ENCODE measurements around the gene IRX6. TPM values are rescaled to one million over a fixed set of nuclear protein-coding genes. Genes with fewer than 3 reads are reported as not detected.

IRX6 gene
- total RNA-seq, 1 donor from 2014 or later: 0.34 TPM

DNA sequence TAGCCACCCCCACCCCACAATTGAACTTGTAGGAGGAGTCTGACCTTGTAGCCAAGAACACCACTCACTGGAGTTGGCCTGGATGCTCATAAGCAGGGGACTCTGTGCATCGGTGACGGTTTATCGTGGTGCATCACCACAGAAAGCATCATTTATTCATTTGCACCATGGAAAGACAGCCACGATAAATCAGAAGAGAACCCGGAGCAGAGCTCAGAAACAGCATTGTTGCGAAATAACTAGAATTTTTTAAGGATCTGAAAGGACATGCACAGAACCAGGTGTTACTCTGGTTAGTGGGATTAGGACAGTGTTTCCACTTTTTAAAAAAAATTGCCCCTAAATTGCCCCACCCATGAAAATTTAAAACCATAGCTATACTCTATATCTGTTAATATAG, 44.4 kb upstream of the IRX6 start:
- Mint-ChIP-seq H3K27ac (no peak overlapping the region), H3K4me3 (no peak overlapping the region), H3K4me1 (peaks cover 4% of the 10 kb centered on the region), H3K9me3 (no peaks in the 10 kb centered on the region), H3K27me3 (ENCODE audit: low read depth) (peaks cover 51% of the 10 kb centered on the region), H3K36me3 (no peaks in the 10 kb centered on the region)
- DNase-seq (ENCODE audit: low spot score in 2 of 2, unreplicated experiment in 2 of 2): no peak
- TF ChIP-seq CTCF (IDR thresholded peaks at IDR 0.05; ENCODE audit: unreplicated experiment): no peak

DNA sequence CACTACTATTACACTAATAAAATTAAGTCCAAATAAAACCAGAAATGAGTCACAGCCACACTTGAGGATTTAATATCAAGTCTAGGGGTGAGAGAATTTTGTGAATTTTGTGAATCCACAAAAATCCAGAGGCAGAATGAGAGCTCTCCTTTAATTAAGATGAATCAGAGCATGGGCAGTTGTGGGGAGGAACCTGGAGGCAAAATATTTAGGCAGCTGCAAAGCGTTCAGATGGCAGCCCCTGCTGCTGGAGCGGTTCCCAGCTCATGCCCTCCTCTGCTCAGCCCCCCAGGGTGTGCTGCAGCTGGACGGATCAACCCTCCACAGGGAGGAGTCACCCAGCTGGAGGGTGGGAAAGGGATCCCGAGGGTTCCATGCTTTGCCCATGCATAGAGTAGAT, 43.4 kb upstream of the IRX6 start:
- Mint-ChIP-seq H3K36me3 (no peaks in the 10 kb centered on the region), H3K4me3 (no peak overlapping the region), H3K27me3 (ENCODE audit: low read depth) (peaks cover 55% of the 10 kb centered on the region), H3K27ac (no peak overlapping the region), H3K4me1 (peaks cover 2% of the 10 kb centered on the region), H3K9me3 (no peaks in the 10 kb centered on the region)
- no peak for DNase-seq (ENCODE audit: low spot score in 2 of 2, unreplicated experiment in 2 of 2)
- no peak for TF ChIP-seq CTCF (IDR thresholded peaks at IDR 0.05; ENCODE audit: unreplicated experiment)

GRCh38 chr16:55282441-55282840, 41.6 kb upstream of the IRX6 start:
- H3K36me3 Mint-ChIP-seq: peaks cover 3% of the 10 kb centered on the region

DNA sequence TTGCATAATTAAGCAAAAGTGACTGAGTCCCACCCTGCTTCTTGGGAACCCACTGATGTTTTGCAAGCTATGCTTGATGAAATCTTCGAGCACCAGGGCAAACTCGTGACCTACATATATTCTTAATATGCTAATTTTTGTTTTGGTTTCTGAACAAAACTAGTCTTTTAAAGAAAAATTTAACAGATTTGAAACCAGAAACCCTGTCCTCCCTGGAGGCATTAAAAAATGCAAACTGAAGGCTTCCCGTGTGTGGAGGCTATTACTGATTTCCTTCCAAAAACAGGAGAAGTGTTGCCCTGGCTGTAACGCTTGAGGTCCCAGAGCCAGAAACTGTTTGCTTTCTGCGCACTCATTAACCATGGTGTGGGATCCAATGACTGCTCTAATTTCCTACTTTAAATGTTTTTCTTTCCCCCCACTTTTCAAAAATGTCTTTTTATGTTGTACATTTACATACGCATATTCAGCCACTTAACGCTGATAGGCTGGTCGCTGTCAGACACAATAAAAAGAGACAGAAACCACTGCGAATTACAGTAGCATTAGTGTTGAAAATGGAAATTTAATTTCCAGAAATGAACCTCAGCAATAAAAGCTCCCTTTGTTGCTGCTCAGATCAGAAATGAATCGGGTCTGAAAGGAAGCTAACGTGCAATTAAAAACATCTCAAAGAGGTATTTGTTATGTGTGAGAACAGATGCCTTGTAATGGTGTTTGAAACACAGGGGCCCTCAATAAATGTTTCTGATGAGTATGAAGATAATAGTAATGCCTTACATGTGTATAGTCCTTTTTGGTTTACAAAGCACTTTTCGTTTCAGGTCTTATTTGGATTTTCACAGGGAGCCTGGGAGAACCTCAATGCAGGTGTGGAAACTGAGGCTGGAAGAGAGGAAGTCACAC, 39.9 kb upstream of the IRX6 start:
- peaks cover 2% of the 10 kb centered on the region for H3K4me1 Mint-ChIP-seq
- H3K36me3 Mint-ChIP-seq: peaks cover 3% of the 10 kb centered on the region
- H3K4me3 Mint-ChIP-seq: no peak overlapping the region
- TF ChIP-seq CTCF (IDR thresholded peaks at IDR 0.05; ENCODE audit: unreplicated experiment): no peak
- H3K27ac Mint-ChIP-seq: no peak overlapping the region
- H3K27me3 Mint-ChIP-seq (ENCODE audit: low read depth): peaks cover 36% of the 10 kb centered on the region
- DNase-seq (ENCODE audit: low spot score in 2 of 2, unreplicated experiment in 2 of 2): no peak
- H3K9me3 Mint-ChIP-seq: peaks cover 16% of the 10 kb centered on the region

More at GRCh38 chr16:55282441-55282840, 41.6 kb upstream of the IRX6 start:
- Mint-ChIP-seq H3K4me3 (no peak overlapping the region), H3K9me3 (peaks cover 6% of the 10 kb centered on the region), H3K4me1 (peaks cover 2% of the 10 kb centered on the region), H3K27me3 (ENCODE audit: low read depth) (peaks cover 49% of the 10 kb centered on the region), H3K27ac (no peak overlapping the region)
- no peak for TF ChIP-seq CTCF (IDR thresholded peaks at IDR 0.05; ENCODE audit: unreplicated experiment)
- no peak for DNase-seq (ENCODE audit: low spot score in 2 of 2, unreplicated experiment in 2 of 2)

GRCh38 chr16:55284718-55285099, 39.3 kb upstream of the IRX6 start:
- no peak for DNase-seq (ENCODE audit: low spot score in 2 of 2, unreplicated experiment in 2 of 2)
- Mint-ChIP-seq H3K9me3 (peaks cover 16% of the 10 kb centered on the region), H3K4me1 (peaks cover 2% of the 10 kb centered on the region), H3K27me3 (ENCODE audit: low read depth) (peaks cover 38% of the 10 kb centered on the region), H3K27ac (no peak overlapping the region), H3K36me3 (peaks cover 3% of the 10 kb centered on the region), H3K4me3 (no peak overlapping the region)
- no peak for TF ChIP-seq CTCF (IDR thresholded peaks at IDR 0.05; ENCODE audit: unreplicated experiment)
